Stomach (tissue), 4 donors: ENCODE data around the gene TDP1.

ENCODE experiments used
- EP300 ChIP-seq: sonication (generic); formaldehyde crosslinking; IDR thresholded peaks from one replicate; pipeline ENCODE4 v1.6.1; 2017; ENCODE audit warnings: antibody characterized with exemption
- POLR2A ChIP-seq, 4 donors: fragments of 450-650 bp; IDR thresholded peaks; one replicate each; pipeline ENCODE4 v1.6.1; 2016; ENCODE audit warnings: antibody characterized with exemption in 4 of 4, control low read depth in 2 of 4, mild to moderate bottlenecking in 1 of 4, moderate library complexity in 1 of 4
- POLR2AphosphoS5 ChIP-seq, 3 donors: sonication (generic); formaldehyde crosslinking; IDR thresholded peaks; one replicate each; pipeline ENCODE4 v1.6.1; 2016; ENCODE audit warnings: antibody characterized with exemption in 3 of 3
- TF ChIP-seq, protein P1 (sequence below), 7 experiments: fragments of 450-650 bp in 4 of 7; fragments of 200-600 bp in 3 of 7; sonication (generic) in 3 of 7; IDR thresholded peaks; one replicate each; pipeline ENCODE4 v1.5.1; 2016 to 2019; ENCODE audit warnings: antibody characterized with exemption in 7 of 7, control low read depth in 2 of 7, mild to moderate bottlenecking in 1 of 7

DNA sequence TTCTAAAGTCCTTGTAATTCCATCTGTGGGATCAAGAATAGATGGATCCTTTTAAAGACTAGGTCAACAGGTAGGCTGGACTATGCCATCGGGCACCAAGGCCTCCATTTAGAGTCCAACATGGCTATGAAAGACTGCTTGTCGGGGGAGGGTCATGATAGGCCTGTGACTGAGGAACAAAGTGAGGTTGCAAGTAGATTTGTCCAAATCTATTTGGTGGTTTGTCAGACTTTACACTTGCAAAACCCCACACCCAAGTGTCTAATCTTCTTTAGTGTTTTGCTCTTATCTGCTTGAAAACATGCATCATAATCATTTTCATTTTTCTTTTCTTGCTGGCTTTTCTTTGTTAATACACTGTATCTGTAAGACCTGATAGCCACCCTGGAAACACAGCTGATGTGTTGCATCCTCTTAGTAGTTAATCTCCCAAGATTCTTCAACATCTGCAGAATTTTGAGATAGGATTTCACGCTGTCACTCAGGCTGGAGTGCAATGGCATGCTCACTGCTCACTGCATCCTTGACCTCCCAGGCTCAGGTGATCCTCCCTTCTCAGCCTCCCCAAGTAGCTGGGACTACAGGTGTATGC is 50.3 kb downstream of the TDP1 start:
- TF ChIP-seq, protein P1, sequence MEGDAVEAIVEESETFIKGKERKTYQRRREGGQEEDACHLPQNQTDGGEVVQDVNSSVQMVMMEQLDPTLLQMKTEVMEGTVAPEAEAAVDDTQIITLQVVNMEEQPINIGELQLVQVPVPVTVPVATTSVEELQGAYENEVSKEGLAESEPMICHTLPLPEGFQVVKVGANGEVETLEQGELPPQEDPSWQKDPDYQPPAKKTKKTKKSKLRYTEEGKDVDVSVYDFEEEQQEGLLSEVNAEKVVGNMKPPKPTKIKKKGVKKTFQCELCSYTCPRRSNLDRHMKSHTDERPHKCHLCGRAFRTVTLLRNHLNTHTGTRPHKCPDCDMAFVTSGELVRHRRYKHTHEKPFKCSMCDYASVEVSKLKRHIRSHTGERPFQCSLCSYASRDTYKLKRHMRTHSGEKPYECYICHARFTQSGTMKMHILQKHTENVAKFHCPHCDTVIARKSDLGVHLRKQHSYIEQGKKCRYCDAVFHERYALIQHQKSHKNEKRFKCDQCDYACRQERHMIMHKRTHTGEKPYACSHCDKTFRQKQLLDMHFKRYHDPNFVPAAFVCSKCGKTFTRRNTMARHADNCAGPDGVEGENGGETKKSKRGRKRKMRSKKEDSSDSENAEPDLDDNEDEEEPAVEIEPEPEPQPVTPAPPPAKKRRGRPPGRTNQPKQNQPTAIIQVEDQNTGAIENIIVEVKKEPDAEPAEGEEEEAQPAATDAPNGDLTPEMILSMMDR (IDR thresholded peaks at IDR 0.05), result no peak
- TF ChIP-seq POLR2AphosphoS5 (IDR thresholded peaks at IDR 0.05) (no peak), POLR2A (IDR thresholded peaks at IDR 0.05) (no peak), EP300 (no peak)
